Neural crest cell (in vitro differentiated cells): ENCODE data around the gene SYNCRIP. TPM values are rescaled to one million over a fixed set of nuclear protein-coding genes. Genes with fewer than 3 reads are reported as not detected.
A peak's percentile ranks its signal among the peaks of the same experiment; 100 is the strongest.

Source experiments
- DNase-seq: peaks from one replicate; pipeline ENCODE4 v3.0.0; 2021; ENCODE audit warnings: low read depth, mixed read lengths, low spot score
- H3K27ac Mint-ChIP-seq: one replicate; pipeline ENCODE4 v1.8.0; 2021; ENCODE audit warnings: mild to moderate bottlenecking, mixed read lengths; ENCODE audit not compliant: unreplicated experiment
- H3K27me3 Mint-ChIP-seq: 2 replicates; pipeline ENCODE4 v1.8.0; 2021; ENCODE audit warnings: low read depth, mild to moderate bottlenecking, mixed read lengths
- H3K36me3 Mint-ChIP-seq: 2 replicates; pipeline ENCODE4 v1.8.0; 2021; ENCODE audit warnings: low read depth, mild to moderate bottlenecking, mixed read lengths
- H3K4me1 Mint-ChIP-seq: 2 replicates; pipeline ENCODE4 v1.8.0; 2021; ENCODE audit warnings: mixed read lengths
- H3K4me3 Mint-ChIP-seq: one replicate; pipeline ENCODE4 v1.8.0; 2021; ENCODE audit warnings: mild to moderate bottlenecking, mixed read lengths
- H3K9me3 Mint-ChIP-seq: 2 replicates; pipeline ENCODE4 v1.8.0; 2021; ENCODE audit warnings: mixed read lengths
- long read RNA-seq: library from polyadenylated mRNA; unstranded; transcript quantifications from one replicate; pipeline ENCODE4 v2.0.0, GENCODE V29; 2020
- total RNA-seq: library from RNA; stranded (reverse); gene quantifications from 2 replicates; pipeline ENCODE4 v1.2.1, GENCODE V29; 2021
- TF ChIP-seq, protein P1 (sequence below): fragments of 200-600 bp; sonication (generic); conservative IDR thresholded peaks from 2 replicates; pipeline ENCODE4 v1.5.0; 2021; ENCODE audit warnings: antibody characterized with exemption, mild to moderate bottlenecking

SYNCRIP gene
- 144 and 146 TPM in 2 replicates for total RNA-seq
- long read RNA-seq, full-length matches to known transcripts = 66 of 284 reads
- long read RNA-seq, partial matches to known transcripts = 202 of 284 reads
- long read RNA-seq, other reads (novel, unspliced or antisense) = 16 of 284 reads

GRCh38 chr6:85642774-85643536 is at the start of gene SYNCRIP:
TSS of gene SYNCRIP (minus strand) at chr6:85642886. CDS start at chr6:85641439, 1,447 bp downstream.
- H3K27me3 Mint-ChIP-seq = no peaks in the 10 kb centered on the region
- H3K4me3 Mint-ChIP-seq = peak within 1 kb of the TSS; percentile 94
- DNase-seq = peak; percentile 94
- H3K9me3 Mint-ChIP-seq = peaks cover 2% of the 10 kb centered on the region
- TF ChIP-seq, protein P1, sequence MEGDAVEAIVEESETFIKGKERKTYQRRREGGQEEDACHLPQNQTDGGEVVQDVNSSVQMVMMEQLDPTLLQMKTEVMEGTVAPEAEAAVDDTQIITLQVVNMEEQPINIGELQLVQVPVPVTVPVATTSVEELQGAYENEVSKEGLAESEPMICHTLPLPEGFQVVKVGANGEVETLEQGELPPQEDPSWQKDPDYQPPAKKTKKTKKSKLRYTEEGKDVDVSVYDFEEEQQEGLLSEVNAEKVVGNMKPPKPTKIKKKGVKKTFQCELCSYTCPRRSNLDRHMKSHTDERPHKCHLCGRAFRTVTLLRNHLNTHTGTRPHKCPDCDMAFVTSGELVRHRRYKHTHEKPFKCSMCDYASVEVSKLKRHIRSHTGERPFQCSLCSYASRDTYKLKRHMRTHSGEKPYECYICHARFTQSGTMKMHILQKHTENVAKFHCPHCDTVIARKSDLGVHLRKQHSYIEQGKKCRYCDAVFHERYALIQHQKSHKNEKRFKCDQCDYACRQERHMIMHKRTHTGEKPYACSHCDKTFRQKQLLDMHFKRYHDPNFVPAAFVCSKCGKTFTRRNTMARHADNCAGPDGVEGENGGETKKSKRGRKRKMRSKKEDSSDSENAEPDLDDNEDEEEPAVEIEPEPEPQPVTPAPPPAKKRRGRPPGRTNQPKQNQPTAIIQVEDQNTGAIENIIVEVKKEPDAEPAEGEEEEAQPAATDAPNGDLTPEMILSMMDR = no peak
- peaks cover 50% of the 10 kb centered on the region for H3K4me1 Mint-ChIP-seq
- peaks cover 32% of the 10 kb centered on the region for H3K36me3 Mint-ChIP-seq
- peak within 1 kb of the TSS; percentile 99 for H3K27ac Mint-ChIP-seq

DNA sequence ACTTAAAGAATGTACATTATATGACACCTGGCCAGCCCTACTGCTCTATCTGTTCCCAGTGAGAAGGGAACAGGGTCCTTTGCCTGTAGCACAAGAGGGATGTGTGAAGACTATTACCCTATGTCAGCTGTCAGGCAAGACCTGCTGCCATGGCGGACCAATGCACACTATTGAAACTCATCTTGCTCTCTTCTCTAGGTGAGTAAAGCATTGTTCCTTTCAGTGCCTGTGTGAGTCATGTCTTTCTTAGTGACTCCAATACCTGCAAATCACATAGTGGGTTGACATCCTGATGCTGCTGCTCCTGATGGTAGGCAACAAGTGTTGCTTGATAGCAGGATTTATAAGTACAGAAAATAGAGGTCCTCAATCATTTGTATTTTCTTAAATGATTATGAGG is 48.8 kb upstream of the SYNCRIP start:
- TF ChIP-seq, protein P1 = no peak
- no peak overlapping the region for H3K4me3 Mint-ChIP-seq
- peaks cover 4% of the 10 kb centered on the region for H3K36me3 Mint-ChIP-seq
- peaks cover 2% of the 10 kb centered on the region for H3K9me3 Mint-ChIP-seq
- no peaks in the 10 kb centered on the region for H3K27me3 Mint-ChIP-seq
- no peaks in the 10 kb centered on the region for H3K4me1 Mint-ChIP-seq
- no peak overlapping the region for H3K27ac Mint-ChIP-seq
- no peak for DNase-seq

- TF ChIP-seq, protein P1 = no peak
- H3K4me1 Mint-ChIP-seq = no peaks in the 10 kb centered on the region
- no peaks in the 10 kb centered on the region for H3K27me3 Mint-ChIP-seq
- H3K36me3 Mint-ChIP-seq = peaks cover 4% of the 10 kb centered on the region
- no peak overlapping the region for H3K27ac Mint-ChIP-seq
- DNase-seq = no peak
- H3K9me3 Mint-ChIP-seq = peaks cover 2% of the 10 kb centered on the region
- H3K4me3 Mint-ChIP-seq = no peak overlapping the region
Measured at GRCh38 chr6:85690071-85690470, 47.4 kb upstream of the SYNCRIP start.

- no peak for DNase-seq
- no peaks in the 10 kb centered on the region for H3K4me1 Mint-ChIP-seq
- no peaks in the 10 kb centered on the region for H3K27me3 Mint-ChIP-seq
- H3K4me3 Mint-ChIP-seq = no peak overlapping the region
- peaks cover 4% of the 10 kb centered on the region for H3K9me3 Mint-ChIP-seq
- TF ChIP-seq, protein P1 = no peak
- H3K27ac Mint-ChIP-seq = no peak overlapping the region
- peaks cover 7% of the 10 kb centered on the region for H3K36me3 Mint-ChIP-seq
Measured at GRCh38 chr6:85685713-85686112, 43.0 kb upstream of the SYNCRIP start.

DNA sequence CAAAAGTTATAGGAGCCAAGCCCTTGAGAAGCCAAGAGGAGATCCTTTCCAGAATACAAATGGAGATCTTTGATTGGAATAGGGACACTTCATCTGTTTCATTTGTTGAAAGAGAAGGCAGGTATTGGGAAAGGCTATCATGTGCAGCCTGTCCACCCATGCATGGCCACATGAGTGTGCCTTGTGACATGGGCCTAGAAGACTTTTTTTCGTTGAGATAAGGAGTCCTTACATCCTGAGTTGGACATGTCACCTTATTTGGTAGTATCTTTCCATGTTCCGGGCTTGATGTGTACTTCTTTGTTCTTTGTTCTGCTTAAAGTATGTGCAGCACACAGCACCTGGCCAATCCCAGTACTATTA is 42.1 kb upstream of the SYNCRIP start:
- Mint-ChIP-seq H3K9me3 (peaks cover 4% of the 10 kb centered on the region), H3K4me3 (no peak overlapping the region), H3K27ac (no peak overlapping the region), H3K4me1 (peaks cover 7% of the 10 kb centered on the region), H3K27me3 (no peaks in the 10 kb centered on the region), H3K36me3 (peaks cover 7% of the 10 kb centered on the region)
- TF ChIP-seq, protein P1 = no peak
- DNase-seq = no peak
